Measurements from ENCODE around the gene GPC1. TPM values are rescaled to one million over a fixed set of nuclear protein-coding genes. Genes with fewer than 3 reads are reported as not detected.
A peak's percentile ranks its signal among the peaks of the same experiment; 100 is the strongest.

Gene GPC1
- total and polyA plus RNA-seq, 4 donors, result 23.2 to 62.5 (median 26.5) TPM

GRCh38 chr2:240431661-240432424 lies 3.6 kb upstream of the GPC1 start:
- H3K27ac ChIP-seq (ENCODE audit: low read depth in 1 of 2, low read length in 1 of 2), result no peak overlapping the region
- H3K27me3 ChIP-seq (ENCODE audit: control insufficient read depth in 3 of 3, insufficient read depth in 3 of 3, low read length in 2 of 3), result peaks cover 0 to 3% (median 0%) of the 10 kb centered on the region in 3 donors
- DNase-seq, result peak in 1 of 3 donors; percentile 7
- H3K9ac ChIP-seq (ENCODE audit: insufficient read depth in 1 of 2, low read length in 2 of 2), result no peak overlapping the region
- ATAC-seq (ENCODE audit: insufficient read depth, low FRiP score), result no peak
- 76 to 77% methylated on average over 12 of the region's 12 CpGs for WGBS, 2 donors
- H3K36me3 ChIP-seq (ENCODE audit: control insufficient read depth in 4 of 4, insufficient read depth in 4 of 4, low read length in 4 of 4), result no peaks in the 10 kb centered on the region
- H3K4me1 ChIP-seq (ENCODE audit: control insufficient read depth in 5 of 5, insufficient read depth in 5 of 5, low read length in 5 of 5), result peaks cover 0 to 12% (median 0%) of the 10 kb centered on the region in 5 donors
- H3K9me3 ChIP-seq (ENCODE audit: control insufficient read depth in 4 of 4, insufficient read depth in 3 of 4, low read length in 3 of 4), result peaks cover 0 to 2% (median 0%) of the 10 kb centered on the region in 4 donors
- no peak overlapping the region for H3K4me3 ChIP-seq
- no peak for TF ChIP-seq CTCF (IDR thresholded peaks at IDR 0.05; ENCODE audit: control extremely low read depth, extremely low read depth)

GRCh38 chr2:240432430-240432819 lies 3.0 kb upstream of the GPC1 start:
- H3K36me3 ChIP-seq (ENCODE audit: control insufficient read depth in 4 of 4, insufficient read depth in 4 of 4, low read length in 4 of 4), result no peaks in the 10 kb centered on the region
- H3K4me1 ChIP-seq (ENCODE audit: control insufficient read depth in 5 of 5, insufficient read depth in 5 of 5, low read length in 5 of 5), result peaks cover 0 to 18% (median 0%) of the 10 kb centered on the region in 5 donors
- no peak overlapping the region for H3K27ac ChIP-seq (ENCODE audit: low read depth in 1 of 2, low read length in 1 of 2)
- H3K27me3 ChIP-seq (ENCODE audit: control insufficient read depth in 3 of 3, insufficient read depth in 3 of 3, low read length in 2 of 3), result peaks cover 0 to 3% (median 0%) of the 10 kb centered on the region in 3 donors
- 85 to 88% methylated on average over 9 of the region's 9 CpGs for WGBS, 2 donors
- DNase-seq (no peak), ATAC-seq (ENCODE audit: insufficient read depth, low FRiP score) (no peak)
- TF ChIP-seq CTCF (IDR thresholded peaks at IDR 0.05; ENCODE audit: control extremely low read depth, extremely low read depth), result no peak
- H3K4me3 ChIP-seq, result no peak overlapping the region
- H3K9me3 ChIP-seq (ENCODE audit: control insufficient read depth in 4 of 4, insufficient read depth in 3 of 4, low read length in 3 of 4), result no peaks in the 10 kb centered on the region
- no peak overlapping the region for H3K9ac ChIP-seq (ENCODE audit: insufficient read depth in 1 of 2, low read length in 2 of 2)

GRCh38 chr2:240432820-240433801 lies 2.4 kb upstream of the GPC1 start:
- no peaks in the 10 kb centered on the region for H3K36me3 ChIP-seq (ENCODE audit: control insufficient read depth in 4 of 4, insufficient read depth in 4 of 4, low read length in 4 of 4)
- H3K27ac ChIP-seq (ENCODE audit: low read depth in 1 of 2, low read length in 1 of 2), result no peak overlapping the region
- no peak for TF ChIP-seq CTCF (IDR thresholded peaks at IDR 0.05; ENCODE audit: control extremely low read depth, extremely low read depth)
- H3K4me1 ChIP-seq (ENCODE audit: control insufficient read depth in 5 of 5, insufficient read depth in 5 of 5, low read length in 5 of 5), result peaks cover 0 to 24% (median 0%) of the 10 kb centered on the region in 5 donors
- no peak for ATAC-seq (ENCODE audit: insufficient read depth, low FRiP score)
- H3K9ac ChIP-seq (ENCODE audit: insufficient read depth in 1 of 2, low read length in 2 of 2), result no peak overlapping the region
- WGBS, 2 donors, result 81 to 85% methylated on average over 34 of the region's 34 CpGs
- H3K27me3 ChIP-seq (ENCODE audit: control insufficient read depth in 3 of 3, insufficient read depth in 3 of 3, low read length in 2 of 3), result no peaks in the 10 kb centered on the region
- H3K4me3 ChIP-seq, result no peak overlapping the region
- DNase-seq, result peak in 1 of 3 donors; percentile 9
- H3K9me3 ChIP-seq (ENCODE audit: control insufficient read depth in 4 of 4, insufficient read depth in 3 of 4, low read length in 3 of 4), result no peaks in the 10 kb centered on the region

All from lung (tissue), 12 donors.